Nephron (organoid): ENCODE data around the gene CC2D2A.

ENCODE experiments used
- H3K27ac Mint-ChIP-seq, 3 experiments: 2 replicates each; pipeline ENCODE4 v1.8.0; 2020; ENCODE audit warnings: mixed read lengths in 3 of 3, mild to moderate bottlenecking in 2 of 3, moderate library complexity in 1 of 3
- H3K27me3 Mint-ChIP-seq: 2 replicates; pipeline ENCODE4 v1.8.0; 2021; ENCODE audit warnings: low read depth, mild to moderate bottlenecking, moderate library complexity, mixed read lengths
- H3K36me3 Mint-ChIP-seq: 2 replicates; pipeline ENCODE4 v1.8.0; 2020; ENCODE audit warnings: low read depth, mixed read lengths
- H3K4me1 Mint-ChIP-seq: 2 replicates; pipeline ENCODE4 v1.8.0; 2020; ENCODE audit warnings: mixed read lengths
- H3K4me3 Mint-ChIP-seq, 3 experiments: 2 replicates each; pipeline ENCODE4 v1.8.0; 2020; ENCODE audit warnings: mild to moderate bottlenecking in 3 of 3, mixed read lengths in 3 of 3, moderate library complexity in 2 of 3
- H3K9me3 Mint-ChIP-seq: 2 replicates; pipeline ENCODE4 v1.8.0; 2020; ENCODE audit warnings: mixed read lengths
- TF ChIP-seq, protein P1 (sequence below), 3 experiments: fragments of 200-600 bp; sonication (generic); IDR thresholded peaks; one replicate each; pipeline ENCODE4 v1.5.0; 2021; ENCODE audit warnings: antibody characterized with exemption in 3 of 3; ENCODE audit not compliant: unreplicated experiment in 3 of 3

The CC2D2A gene

DNA sequence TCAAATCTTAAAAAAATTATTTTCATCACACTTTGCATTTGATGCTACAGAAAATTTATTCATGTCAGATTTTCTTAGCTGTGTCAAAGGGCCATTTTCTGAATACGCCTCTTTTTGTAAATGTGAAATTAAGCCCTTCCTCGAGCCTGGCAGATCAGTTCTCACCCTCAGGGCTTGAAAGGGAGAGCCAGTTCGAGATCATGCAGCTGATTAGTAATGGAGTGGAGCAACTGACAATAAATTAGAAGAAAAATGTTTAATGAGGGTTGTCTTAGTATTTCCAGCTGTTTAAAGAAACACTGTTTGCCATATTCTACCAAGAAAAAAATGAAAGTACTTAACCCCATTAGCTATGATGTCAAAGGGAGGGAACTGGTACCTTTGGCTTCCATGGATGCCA lies 28.7 kb downstream of the CC2D2A start:
- H3K27me3 Mint-ChIP-seq, result peaks cover 5% of the 10 kb centered on the region
- TF ChIP-seq, protein P1, sequence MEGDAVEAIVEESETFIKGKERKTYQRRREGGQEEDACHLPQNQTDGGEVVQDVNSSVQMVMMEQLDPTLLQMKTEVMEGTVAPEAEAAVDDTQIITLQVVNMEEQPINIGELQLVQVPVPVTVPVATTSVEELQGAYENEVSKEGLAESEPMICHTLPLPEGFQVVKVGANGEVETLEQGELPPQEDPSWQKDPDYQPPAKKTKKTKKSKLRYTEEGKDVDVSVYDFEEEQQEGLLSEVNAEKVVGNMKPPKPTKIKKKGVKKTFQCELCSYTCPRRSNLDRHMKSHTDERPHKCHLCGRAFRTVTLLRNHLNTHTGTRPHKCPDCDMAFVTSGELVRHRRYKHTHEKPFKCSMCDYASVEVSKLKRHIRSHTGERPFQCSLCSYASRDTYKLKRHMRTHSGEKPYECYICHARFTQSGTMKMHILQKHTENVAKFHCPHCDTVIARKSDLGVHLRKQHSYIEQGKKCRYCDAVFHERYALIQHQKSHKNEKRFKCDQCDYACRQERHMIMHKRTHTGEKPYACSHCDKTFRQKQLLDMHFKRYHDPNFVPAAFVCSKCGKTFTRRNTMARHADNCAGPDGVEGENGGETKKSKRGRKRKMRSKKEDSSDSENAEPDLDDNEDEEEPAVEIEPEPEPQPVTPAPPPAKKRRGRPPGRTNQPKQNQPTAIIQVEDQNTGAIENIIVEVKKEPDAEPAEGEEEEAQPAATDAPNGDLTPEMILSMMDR (IDR thresholded peaks at IDR 0.05; ENCODE audit: unreplicated experiment in 3 of 3), result no peak
- H3K4me3 Mint-ChIP-seq, result no peak overlapping the region
- peaks cover 4% of the 10 kb centered on the region for H3K4me1 Mint-ChIP-seq
- peaks cover 39% of the 10 kb centered on the region for H3K36me3 Mint-ChIP-seq
- no peak overlapping the region for H3K27ac Mint-ChIP-seq
- peaks cover 10% of the 10 kb centered on the region for H3K9me3 Mint-ChIP-seq

DNA sequence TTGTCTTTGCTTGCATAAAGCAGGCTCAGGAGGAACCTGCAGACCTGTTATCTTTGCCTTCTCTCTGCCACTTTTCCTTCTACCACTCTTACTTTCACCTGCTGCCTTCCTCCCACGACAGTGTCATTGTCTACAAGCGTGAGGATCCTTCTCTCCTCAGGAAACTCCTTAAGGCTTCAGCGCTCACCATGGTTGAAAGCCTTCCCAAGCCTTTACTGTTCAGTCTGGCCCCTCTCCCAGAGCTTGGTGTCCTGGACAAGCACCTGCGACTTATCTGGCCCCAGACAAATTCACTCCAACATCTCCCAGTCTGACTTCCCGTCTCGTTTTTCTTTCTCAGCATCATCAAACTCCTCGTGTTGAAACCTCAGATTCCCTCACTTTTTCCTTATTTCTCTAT lies 31.0 kb downstream of the CC2D2A start:
- Mint-ChIP-seq H3K27me3 (peaks cover 5% of the 10 kb centered on the region), H3K4me1 (no peaks in the 10 kb centered on the region), H3K4me3 (no peak overlapping the region), H3K36me3 (peaks cover 43% of the 10 kb centered on the region), H3K9me3 (peaks cover 8% of the 10 kb centered on the region), H3K27ac (no peak overlapping the region)
- TF ChIP-seq, protein P1 (IDR thresholded peaks at IDR 0.05; ENCODE audit: unreplicated experiment in 3 of 3), result no peak

DNA sequence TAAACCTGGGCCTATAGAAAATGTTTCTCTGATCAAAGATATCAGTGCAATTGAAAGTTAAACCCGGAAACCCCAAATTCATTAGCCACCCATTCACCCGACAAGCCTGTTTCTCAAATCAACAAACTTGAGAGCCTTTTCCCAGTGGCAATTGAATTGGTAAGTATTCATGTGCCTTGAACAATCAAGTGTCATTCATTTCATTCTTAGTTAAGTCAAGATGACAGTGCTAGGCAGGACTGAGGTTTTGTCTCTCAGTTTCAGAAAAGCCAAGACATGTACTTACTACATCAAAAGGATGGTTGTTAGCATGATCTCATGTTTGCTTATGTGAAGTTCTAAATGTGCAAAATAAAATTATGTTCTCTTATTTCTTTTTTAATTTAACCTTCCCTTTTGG lies 32.3 kb downstream of the CC2D2A start:
- Mint-ChIP-seq H3K36me3 (peaks cover 37% of the 10 kb centered on the region), H3K4me1 (no peaks in the 10 kb centered on the region), H3K4me3 (no peak overlapping the region), H3K27ac (no peak overlapping the region), H3K9me3 (peaks cover 5% of the 10 kb centered on the region), H3K27me3 (peaks cover 5% of the 10 kb centered on the region)
- TF ChIP-seq, protein P1 (IDR thresholded peaks at IDR 0.05; ENCODE audit: unreplicated experiment in 3 of 3), result no peak

DNA sequence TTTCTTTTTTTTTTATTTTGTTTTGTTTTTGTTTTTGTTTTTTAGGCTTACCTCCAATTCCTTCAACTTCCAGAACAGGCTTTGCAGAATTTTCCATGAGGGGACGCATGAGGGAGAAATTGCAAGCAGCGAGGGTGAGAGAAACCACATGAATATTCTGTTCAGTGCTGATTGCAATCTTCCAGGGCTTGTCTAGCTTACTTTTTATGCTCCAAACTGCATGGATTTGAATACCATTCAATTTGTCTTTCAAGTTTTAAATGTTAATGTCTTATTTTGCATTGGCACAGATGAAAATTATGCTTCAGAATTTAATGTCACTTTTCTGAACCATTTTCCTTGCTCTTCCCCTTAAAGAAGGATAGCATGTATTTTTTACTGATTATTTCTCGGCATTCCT lies 32.7 kb downstream of the CC2D2A start:
- Mint-ChIP-seq H3K9me3 (peaks cover 2% of the 10 kb centered on the region), H3K36me3 (peaks cover 38% of the 10 kb centered on the region), H3K4me3 (no peak overlapping the region), H3K27ac (peak overlapping the region in 1 of 3 experiments; percentile 64), H3K4me1 (no peaks in the 10 kb centered on the region), H3K27me3 (peaks cover 5% of the 10 kb centered on the region)
- TF ChIP-seq, protein P1 (IDR thresholded peaks at IDR 0.05; ENCODE audit: unreplicated experiment in 3 of 3), result no peak

DNA sequence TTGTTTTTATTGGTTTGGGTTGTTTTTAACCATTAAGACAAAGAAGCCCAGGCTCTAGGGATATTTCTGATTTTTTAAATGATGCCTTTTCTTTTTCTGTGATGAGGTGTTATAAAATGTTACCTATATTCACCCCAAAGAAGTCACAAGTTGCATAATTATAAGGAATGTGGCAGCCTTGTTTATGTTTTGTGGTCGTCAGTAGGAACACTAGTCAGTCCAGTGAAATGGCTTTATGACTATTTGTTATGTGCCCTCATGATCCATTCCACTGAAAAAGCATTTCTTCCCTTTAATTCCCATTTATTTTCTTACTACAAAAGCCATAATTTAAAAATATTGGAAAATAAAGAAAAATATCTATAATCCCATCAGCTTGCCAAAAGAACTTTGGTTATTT lies 34.4 kb downstream of the CC2D2A start:
- H3K27ac Mint-ChIP-seq, result no peak overlapping the region
- peaks cover 46% of the 10 kb centered on the region for H3K36me3 Mint-ChIP-seq
- no peak overlapping the region for H3K4me3 Mint-ChIP-seq
- H3K9me3 Mint-ChIP-seq, result no peaks in the 10 kb centered on the region
- no peaks in the 10 kb centered on the region for H3K4me1 Mint-ChIP-seq
- H3K27me3 Mint-ChIP-seq, result peaks cover 5% of the 10 kb centered on the region
- TF ChIP-seq, protein P1 (IDR thresholded peaks at IDR 0.05; ENCODE audit: unreplicated experiment in 3 of 3), result no peak

DNA sequence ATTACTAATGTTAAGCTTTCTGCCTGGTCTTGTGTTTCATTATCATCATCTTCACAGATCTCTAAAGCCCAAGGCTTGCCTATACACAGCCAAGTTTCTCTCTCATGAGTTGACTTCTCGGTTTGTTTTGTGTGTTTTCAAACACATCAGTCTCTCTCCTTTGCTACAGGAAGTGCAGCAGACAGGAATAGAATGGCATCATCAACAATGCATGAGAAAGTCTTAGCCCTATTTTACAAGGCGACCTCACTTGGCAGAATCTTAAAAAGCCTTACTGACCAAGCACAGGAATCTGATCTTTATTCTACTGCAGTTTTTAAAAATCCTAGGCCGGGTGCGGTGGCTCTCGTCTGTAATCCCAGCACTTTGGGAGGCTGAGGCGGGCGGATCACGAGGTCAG lies 36.8 kb downstream of the CC2D2A start:
- no peak overlapping the region for H3K27ac Mint-ChIP-seq
- no peaks in the 10 kb centered on the region for H3K9me3 Mint-ChIP-seq
- H3K4me1 Mint-ChIP-seq, result no peaks in the 10 kb centered on the region
- H3K36me3 Mint-ChIP-seq, result peaks cover 66% of the 10 kb centered on the region
- no peaks in the 10 kb centered on the region for H3K27me3 Mint-ChIP-seq
- TF ChIP-seq, protein P1 (IDR thresholded peaks at IDR 0.05; ENCODE audit: unreplicated experiment in 3 of 3), result no peak
- no peak overlapping the region for H3K4me3 Mint-ChIP-seq
